Vagina (tissue), 2 donors: ENCODE data around the gene KIAA1549. TPM values are rescaled to one million over a fixed set of nuclear protein-coding genes. Genes with fewer than 3 reads are reported as not detected.

Experiments used
- DNase-seq, 2 donors: peaks; one replicate each; pipeline ENCODE4 v3.0.0-alpha.2; 2017; ENCODE audit errors: extremely low spot score in 2 of 2
- H3K27ac ChIP-seq: fragments of 200-600 bp; sonication (generic); one replicate; pipeline ENCODE4 v1.5.1; 2019
- H3K27me3 ChIP-seq: fragments of 200-600 bp; sonication (generic); one replicate; pipeline ENCODE4 v1.5.1; 2019
- H3K36me3 ChIP-seq, 2 donors: fragments of 200-600 bp; sonication (generic); one replicate each; pipeline ENCODE4 v1.5.1; 2017 to 2019
- H3K4me1 ChIP-seq: fragments of 200-600 bp; sonication (generic); one replicate; pipeline ENCODE4 v1.5.1; 2019
- H3K4me3 ChIP-seq, 2 donors: fragments of 200-600 bp; sonication (generic); 1 replicate in 1 of 2; 2 replicates in 1 of 2; pipeline ENCODE4 v1.5.1; 2016 to 2019
- H3K9me3 ChIP-seq: fragments of 200-600 bp; sonication (generic); one replicate; pipeline ENCODE4 v1.5.1; 2019
- CTCF ChIP-seq, 3 experiments: fragments of 450-650 bp in 2 of 3; fragments of 200-600 bp in 1 of 3; sonication (generic) in 1 of 3; IDR thresholded peaks; one replicate each; pipeline ENCODE4 v1.5.1; 2017 to 2019; ENCODE audit warnings: antibody characterized with exemption in 3 of 3, mild to moderate bottlenecking in 2 of 3, moderate library complexity in 2 of 3
- POLR2A ChIP-seq, 2 donors: fragments of 450-650 bp; IDR thresholded peaks; one replicate each; pipeline ENCODE4 v1.6.1; 2017; ENCODE audit warnings: antibody characterized with exemption in 2 of 2, mild to moderate bottlenecking in 2 of 2, moderate library complexity in 2 of 2
- POLR2AphosphoS5 ChIP-seq, 2 donors: sonication (generic); formaldehyde crosslinking; IDR thresholded peaks; one replicate each; pipeline ENCODE4 v1.9.0; 2017; ENCODE audit warnings: antibody characterized with exemption in 2 of 2, mild to moderate bottlenecking in 2 of 2, low read depth in 1 of 2; ENCODE audit not compliant: insufficient read depth in 1 of 2
- intact Hi-C: fragments of 100-400 bp; cut with DNase I; formaldehyde crosslinking; loops from one replicate; pipeline ENCODE4 v1.15.1; 2023
- total RNA-seq: library from RNA; depleted of rRNA; stranded (reverse); fragments of >200 nt; gene quantifications from one replicate; pipeline ENCODE4 v1.2.3, GENCODE V29; 2016

KIAA1549 gene
- total RNA-seq, 1 donor from 2014 or later, result 2.9 TPM

GRCh38 chr7:138828302-138828701 is 152.9 kb downstream of the KIAA1549 start:
- no peak for DNase-seq
- intact Hi-C loops, result no loop called here
- Histone ChIP-seq H3K27me3 (no peaks in the 10 kb centered on the region), H3K4me1 (no peaks in the 10 kb centered on the region), H3K36me3 (no peaks in the 10 kb centered on the region), H3K4me3 (no peak overlapping the region), H3K9me3 (no peaks in the 10 kb centered on the region), H3K27ac (no peak overlapping the region)
- TF ChIP-seq POLR2AphosphoS5 (IDR thresholded peaks at IDR 0.05; ENCODE audit: insufficient read depth in 1 of 2, low read depth in 1 of 2) (no peak), CTCF (IDR thresholded peaks at IDR 0.05) (no peak), POLR2A (IDR thresholded peaks at IDR 0.05) (no peak)

GRCh38 chr7:138825049-138825721 is 156.0 kb downstream of the KIAA1549 start:
- Histone ChIP-seq H3K4me1 (no peaks in the 10 kb centered on the region), H3K9me3 (no peaks in the 10 kb centered on the region), H3K36me3 (no peaks in the 10 kb centered on the region), H3K27ac (no peak overlapping the region), H3K27me3 (no peaks in the 10 kb centered on the region), H3K4me3 (no peak overlapping the region)
- intact Hi-C loops, result no loop called here
- TF ChIP-seq POLR2AphosphoS5 (IDR thresholded peaks at IDR 0.05; ENCODE audit: insufficient read depth in 1 of 2, low read depth in 1 of 2), result no peak
- no peak for TF ChIP-seq POLR2A (IDR thresholded peaks at IDR 0.05)
- TF ChIP-seq CTCF (IDR thresholded peaks at IDR 0.05), result no peak
- DNase-seq, result no peak

DNA sequence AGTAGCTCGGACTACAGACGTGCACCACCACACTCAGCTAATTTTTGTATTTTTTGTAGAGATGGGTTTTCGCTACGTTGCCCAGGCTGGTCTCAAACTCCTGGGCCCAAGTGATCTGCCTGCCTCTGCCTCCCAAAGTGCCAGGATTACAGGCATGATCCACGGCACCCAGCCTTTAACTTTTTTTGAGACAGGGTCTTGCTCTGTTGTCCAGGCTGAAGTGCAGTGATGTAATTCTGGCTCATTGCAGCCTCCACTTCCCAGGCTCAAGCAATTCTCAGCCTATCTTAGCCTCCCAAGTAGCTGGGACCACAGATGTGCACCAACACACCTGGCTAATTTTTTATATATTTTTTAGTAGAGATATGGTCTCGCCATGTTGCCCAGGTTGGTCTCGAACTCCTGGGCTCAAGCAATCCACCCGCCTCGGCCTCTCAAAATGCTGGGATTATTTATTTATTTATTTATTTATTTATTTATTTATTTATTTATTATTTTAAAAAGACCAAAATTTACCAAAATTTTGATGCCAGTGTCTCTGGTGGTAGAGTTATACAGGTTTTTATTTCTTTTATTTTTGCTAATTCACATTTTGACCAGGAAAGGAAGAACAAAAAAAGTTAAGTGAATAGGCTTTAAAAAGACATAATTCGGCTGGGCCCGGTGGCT is 158.2 kb downstream of the KIAA1549 start:
- H3K27ac ChIP-seq, result no peak overlapping the region
- H3K4me3 ChIP-seq, result no peak overlapping the region
- H3K9me3 ChIP-seq, result no peaks in the 10 kb centered on the region
- no peak for DNase-seq
- no peak for TF ChIP-seq POLR2AphosphoS5 (IDR thresholded peaks at IDR 0.05; ENCODE audit: insufficient read depth in 1 of 2, low read depth in 1 of 2)
- no peak for TF ChIP-seq POLR2A (IDR thresholded peaks at IDR 0.05)
- no peak for TF ChIP-seq CTCF (IDR thresholded peaks at IDR 0.05)
- H3K27me3 ChIP-seq, result no peaks in the 10 kb centered on the region
- intact Hi-C loops, result no loop called here
- no peaks in the 10 kb centered on the region for H3K36me3 ChIP-seq
- H3K4me1 ChIP-seq, result no peaks in the 10 kb centered on the region

DNA sequence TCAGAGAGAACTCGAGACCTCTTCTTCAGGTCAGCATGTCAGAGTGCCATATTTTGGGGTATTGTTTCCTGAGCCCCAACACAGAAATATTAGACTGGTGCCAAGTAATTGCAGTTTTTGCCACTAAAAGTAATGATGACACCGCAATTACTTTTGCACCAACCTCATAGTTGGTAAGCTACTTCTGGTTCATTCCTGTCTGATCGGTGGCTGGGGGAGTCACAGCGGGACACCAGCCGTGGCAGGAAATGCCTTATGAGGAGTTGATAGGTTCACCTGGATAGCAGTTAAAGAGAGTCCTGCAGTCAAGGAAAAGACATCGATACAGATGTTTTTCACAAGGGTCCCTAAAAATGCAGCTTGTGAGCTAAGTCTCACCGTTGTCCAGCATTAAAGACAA is 159.3 kb downstream of the KIAA1549 start:
- no peaks in the 10 kb centered on the region for H3K27me3 ChIP-seq
- intact Hi-C loops, result no loop called here
- H3K36me3 ChIP-seq, result no peaks in the 10 kb centered on the region
- TF ChIP-seq CTCF (IDR thresholded peaks at IDR 0.05) (no peak), POLR2A (IDR thresholded peaks at IDR 0.05) (no peak), POLR2AphosphoS5 (IDR thresholded peaks at IDR 0.05; ENCODE audit: insufficient read depth in 1 of 2, low read depth in 1 of 2) (no peak)
- H3K4me1 ChIP-seq, result no peaks in the 10 kb centered on the region
- H3K27ac ChIP-seq, result no peak overlapping the region
- no peaks in the 10 kb centered on the region for H3K9me3 ChIP-seq
- H3K4me3 ChIP-seq, result no peak overlapping the region
- no peak for DNase-seq

DNA sequence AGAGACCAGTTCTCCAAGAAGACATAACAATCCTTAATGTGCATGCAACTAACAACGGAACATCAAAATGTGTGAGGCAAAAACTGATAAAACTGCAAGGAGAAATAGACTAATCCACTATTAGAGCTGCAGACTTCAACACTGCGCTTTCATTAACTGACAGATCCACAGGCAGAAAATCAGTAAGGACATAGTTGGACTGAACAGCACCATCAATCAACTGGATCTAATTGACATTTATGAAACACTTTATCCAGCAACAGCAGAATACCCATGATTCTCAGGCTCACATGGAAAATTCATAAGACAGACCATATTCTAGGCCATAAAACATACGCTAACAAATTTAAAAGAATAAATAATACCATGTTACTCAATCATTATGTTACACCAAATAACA is 161.6 kb downstream of the KIAA1549 start:
- no peaks in the 10 kb centered on the region for H3K9me3 ChIP-seq
- TF ChIP-seq CTCF (IDR thresholded peaks at IDR 0.05) (no peak), POLR2AphosphoS5 (IDR thresholded peaks at IDR 0.05; ENCODE audit: insufficient read depth in 1 of 2, low read depth in 1 of 2) (no peak), POLR2A (IDR thresholded peaks at IDR 0.05) (no peak)
- no peak for DNase-seq
- H3K36me3 ChIP-seq, result no peaks in the 10 kb centered on the region
- H3K27ac ChIP-seq, result no peak overlapping the region
- H3K4me1 ChIP-seq, result no peaks in the 10 kb centered on the region
- intact Hi-C loops, result no loop called here
- H3K27me3 ChIP-seq, result no peaks in the 10 kb centered on the region
- no peak overlapping the region for H3K4me3 ChIP-seq
